CD4-positive, alpha-beta T cell (primary cell): ENCODE results near the gene FAM227A. TPM values are rescaled to one million over a fixed set of nuclear protein-coding genes. Genes with fewer than 3 reads are reported as not detected.
A peak's percentile ranks its signal among the peaks of the same experiment; 100 is the strongest.

Experiments used
- ATAC-seq: fragments of 200-7000 bp; cut with Tn5 transposase; one replicate; pipeline ENCODE4 v1.10.0; 2022; ENCODE audit warnings: mild to moderate bottlenecking; ENCODE audit not compliant: poor library complexity
- CTCF ChIA-PET: fragments of 350-600 bp; sonication (Branson Sonifier 250); formaldehyde crosslinking; loops from one replicate; lab custom pipeline; 2021; ENCODE audit warnings: antibody characterized with exemption, inconsistent platforms; lab: Charles Lee
- POLR2A ChIA-PET: fragments of 350-600 bp; sonication (Branson Sonifier 250); formaldehyde crosslinking; loops from one replicate; lab custom pipeline; 2021; ENCODE audit warnings: antibody characterized with exemption, inconsistent platforms; lab: Charles Lee
- DNase-seq, 14 experiments: peaks; one replicate each; pipeline ENCODE4 v3.0.0-alpha.2; 2013 to 2020; ENCODE audit warnings: mixed read lengths in 2 of 14
- H3K27ac ChIP-seq, 2 donors: one replicate each; pipeline versions ENCODE4 v1.5.1 to v1.7.0; 2013; ENCODE audit warnings: low read length in 2 of 2, low read depth in 1 of 2, mild to moderate bottlenecking in 1 of 2
- H3K27me3 ChIP-seq, 2 experiments: 1 replicate in 1 of 2; 2 replicates in 1 of 2; pipeline versions ENCODE4 v1.6.1 to v1.7.0; 2013; ENCODE audit warnings: low read length in 2 of 2, control low read depth in 1 of 2, mild to moderate bottlenecking in 1 of 2, moderate library complexity in 1 of 2; ENCODE audit not compliant: insufficient read depth in 2 of 2, control insufficient read depth in 1 of 2
- H3K36me3 ChIP-seq: one replicate; pipeline ENCODE4 v1.6.1; 2013; ENCODE audit warnings: low read length, control low read depth; ENCODE audit not compliant: insufficient read depth
- H3K4me1 ChIP-seq: one replicate; pipeline ENCODE4 v1.6.1; 2013; ENCODE audit warnings: low read length, control low read depth; ENCODE audit not compliant: insufficient read depth
- H3K4me3 ChIP-seq: one replicate; pipeline ENCODE4 v1.5.1; 2013; ENCODE audit warnings: mild to moderate bottlenecking, low read length, moderate library complexity
- H3K9me3 ChIP-seq, 2 experiments: 1 replicate in 1 of 2; 2 replicates in 1 of 2; pipeline versions ENCODE4 v1.6.1 to v1.7.0; 2013; ENCODE audit warnings: low read length in 2 of 2, mild to moderate bottlenecking in 2 of 2, control low read depth in 1 of 2, moderate library complexity in 1 of 2; ENCODE audit not compliant: control insufficient read depth in 1 of 2, insufficient read depth in 1 of 2
- H3K27ac Mint-ChIP-seq: one replicate; pipeline ENCODE4 v1.8.0; 2020; ENCODE audit warnings: mixed read lengths
- H3K27me3 Mint-ChIP-seq: one replicate; pipeline ENCODE4 v1.8.0; 2021; ENCODE audit warnings: mixed read lengths
- H3K36me3 Mint-ChIP-seq: one replicate; pipeline ENCODE4 v1.8.0; 2021; ENCODE audit warnings: low read depth, mixed read lengths
- H3K4me1 Mint-ChIP-seq: one replicate; pipeline ENCODE4 v1.8.0; 2021; ENCODE audit warnings: low read depth, mixed read lengths
- H3K4me3 Mint-ChIP-seq: one replicate; pipeline ENCODE4 v1.8.0; 2020; ENCODE audit warnings: mild to moderate bottlenecking, mixed read lengths
- H3K9me3 Mint-ChIP-seq: one replicate; pipeline ENCODE4 v1.8.0; 2020; ENCODE audit warnings: mixed read lengths
- intact Hi-C, 2 experiments: fragments of 100-400 bp; cut with DNase I in 1 of 2; cut with micrococcal nuclease in 1 of 2; formaldehyde crosslinking; loops; one replicate each; pipeline versions ENCODE4 v1.15.1 to v1.9.0; 2023 to 2025; cut with DNase I, micrococcal nuclease
- total RNA-seq, 174 experiments: library from RNA in 2 of 174; stranded (reverse) in 2 of 174; gene quantifications; one replicate each; pipeline ENCODE4 v1.2.3 and lab custom pipeline; 2021 to 2026
- TF ChIP-seq, protein P1 (sequence below): fragments of 200-600 bp; IDR thresholded peaks from one replicate; pipeline ENCODE4 v1.8.0; 2022; ENCODE audit warnings: antibody characterized with exemption, mild to moderate bottlenecking

FAM227A gene
- total RNA-seq, 2 experiments from 2014 or later = 0.34 to 0.91 TPM

DNA sequence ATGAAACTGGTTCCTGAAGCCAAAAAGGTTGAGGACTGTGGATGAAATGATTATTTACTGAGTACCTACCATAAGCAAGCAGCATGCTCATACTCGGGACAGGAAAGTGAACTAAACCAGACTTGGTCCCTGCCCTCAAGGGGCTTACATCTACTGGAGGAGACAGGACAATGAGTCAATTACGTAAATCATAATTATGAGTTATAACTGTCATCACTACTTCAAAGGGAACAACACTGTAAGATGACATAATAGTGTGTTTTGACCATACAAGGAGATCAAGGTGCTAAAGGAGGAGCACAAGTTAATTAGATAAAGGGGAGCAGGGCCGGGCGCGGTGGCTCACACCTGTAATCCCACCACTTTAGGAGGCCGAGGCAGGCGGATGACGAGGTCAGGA is 2.5 kb downstream of the FAM227A start:
- Histone ChIP-seq H3K27me3 (no peaks in the 10 kb centered on the region), H3K36me3 (no peaks in the 10 kb centered on the region), H3K4me3 (no peak overlapping the region), H3K27ac (no peak overlapping the region), H3K4me1 (peaks cover 19% of the 10 kb centered on the region), H3K9me3 (no peaks in the 10 kb centered on the region)
- Mint-ChIP-seq H3K36me3 (peaks cover 4% of the 10 kb centered on the region), H3K4me1 (peaks cover 23% of the 10 kb centered on the region), H3K4me3 (peak overlapping the region; percentile 57), H3K9me3 (no peaks in the 10 kb centered on the region), H3K27me3 (no peaks in the 10 kb centered on the region), H3K27ac (no peak overlapping the region)
- ChIA-PET CTCF (interaction anchor here (0.7 to 5.2 kb wide), 2 partner anchors 27 to 1612 kb away, joined by 3 to 22 read pairs; partner anchors contain the start of gene TOMM22), POLR2A (no interaction called here)
- TF ChIP-seq, protein P1, sequence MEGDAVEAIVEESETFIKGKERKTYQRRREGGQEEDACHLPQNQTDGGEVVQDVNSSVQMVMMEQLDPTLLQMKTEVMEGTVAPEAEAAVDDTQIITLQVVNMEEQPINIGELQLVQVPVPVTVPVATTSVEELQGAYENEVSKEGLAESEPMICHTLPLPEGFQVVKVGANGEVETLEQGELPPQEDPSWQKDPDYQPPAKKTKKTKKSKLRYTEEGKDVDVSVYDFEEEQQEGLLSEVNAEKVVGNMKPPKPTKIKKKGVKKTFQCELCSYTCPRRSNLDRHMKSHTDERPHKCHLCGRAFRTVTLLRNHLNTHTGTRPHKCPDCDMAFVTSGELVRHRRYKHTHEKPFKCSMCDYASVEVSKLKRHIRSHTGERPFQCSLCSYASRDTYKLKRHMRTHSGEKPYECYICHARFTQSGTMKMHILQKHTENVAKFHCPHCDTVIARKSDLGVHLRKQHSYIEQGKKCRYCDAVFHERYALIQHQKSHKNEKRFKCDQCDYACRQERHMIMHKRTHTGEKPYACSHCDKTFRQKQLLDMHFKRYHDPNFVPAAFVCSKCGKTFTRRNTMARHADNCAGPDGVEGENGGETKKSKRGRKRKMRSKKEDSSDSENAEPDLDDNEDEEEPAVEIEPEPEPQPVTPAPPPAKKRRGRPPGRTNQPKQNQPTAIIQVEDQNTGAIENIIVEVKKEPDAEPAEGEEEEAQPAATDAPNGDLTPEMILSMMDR = no peak
- DNase-seq (no peak), ATAC-seq (no peak)
- intact Hi-C loops = loop anchor here in 1 of 2 experiments (10.0 kb wide), 2 partner anchors 149 to 379 kb away; partner anchors contain the start of genes DDX17 and TMEM184B

DNA sequence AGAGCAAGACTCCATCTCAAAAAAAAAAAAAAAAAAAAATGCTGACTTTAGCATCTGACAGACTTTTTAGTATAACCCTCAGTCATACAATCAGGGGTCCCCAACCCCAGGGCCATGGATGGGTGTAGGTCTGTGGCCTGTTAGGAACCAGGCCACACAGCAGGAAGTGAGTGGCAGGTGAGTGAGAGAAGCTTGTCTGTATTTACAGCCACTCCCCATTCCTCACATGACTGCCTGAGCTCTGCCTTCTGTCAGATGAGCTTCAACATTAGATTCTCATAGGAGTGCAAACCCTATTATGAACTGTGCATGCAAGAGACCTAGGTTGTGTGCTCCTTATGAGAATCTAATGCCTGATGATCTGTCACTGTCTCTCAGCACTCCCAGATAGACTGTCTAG is 3.3 kb downstream of the FAM227A start:
- CTCF ChIA-PET = interaction anchor here (0.7 to 1.1 kb wide), 2 partner anchors 29 to 354 kb away, joined by 3 to 4 read pairs; partner anchors contain the start of gene TOMM22
- ATAC-seq (no peak), DNase-seq (peak in 1 of 14 experiments; percentile 9)
- TF ChIP-seq, protein P1 = no peak
- Histone ChIP-seq H3K36me3 (no peaks in the 10 kb centered on the region), H3K9me3 (no peaks in the 10 kb centered on the region), H3K27ac (no peak overlapping the region), H3K4me3 (no peak overlapping the region), H3K4me1 (peaks cover 16% of the 10 kb centered on the region), H3K27me3 (no peaks in the 10 kb centered on the region)
- Mint-ChIP-seq H3K27me3 (no peaks in the 10 kb centered on the region), H3K27ac (no peak overlapping the region), H3K9me3 (no peaks in the 10 kb centered on the region), H3K4me1 (peaks cover 20% of the 10 kb centered on the region), H3K36me3 (peaks cover 4% of the 10 kb centered on the region), H3K4me3 (no peak overlapping the region)
- intact Hi-C loops = loop anchor here in 1 of 2 experiments (10.0 kb wide), 2 partner anchors 148 to 378 kb away; partner anchors contain the start of genes DDX17 and TMEM184B
- POLR2A ChIA-PET = no interaction called here

DNA sequence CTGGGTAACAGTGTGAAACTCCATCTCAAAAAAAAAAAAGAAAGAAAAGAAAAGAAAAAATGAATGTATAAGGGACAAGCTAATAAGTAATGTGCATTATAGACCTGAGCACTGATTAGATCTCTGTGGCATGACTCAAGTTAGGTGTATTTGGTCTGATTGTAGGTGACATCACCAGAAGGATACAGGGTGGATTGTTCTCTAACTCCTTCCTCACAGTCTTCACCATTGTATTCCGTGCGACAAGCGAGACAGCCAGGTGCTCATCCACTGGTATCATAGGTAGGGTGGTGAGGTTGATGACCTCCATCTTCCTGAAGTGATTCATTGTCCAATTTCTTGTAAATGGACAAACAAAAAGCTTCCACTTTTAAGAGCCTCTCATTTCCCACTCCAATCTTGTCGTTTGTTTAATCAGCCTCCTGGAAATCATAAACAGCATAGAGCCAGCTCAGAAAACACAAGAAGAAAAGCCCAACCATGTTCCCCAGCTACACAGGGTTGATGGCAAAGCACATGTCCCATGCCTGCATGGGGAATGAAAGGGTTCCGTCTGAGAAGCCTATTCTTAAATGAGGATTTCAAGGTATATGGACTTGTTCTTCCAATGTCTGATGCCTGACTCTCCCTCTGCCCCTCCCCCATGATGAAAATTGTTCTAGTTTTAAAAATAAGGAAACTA is 6.2 kb downstream of the FAM227A start:
- no peak overlapping the region for H3K4me3 ChIP-seq
- DNase-seq = no peak
- no peaks in the 10 kb centered on the region for H3K4me1 Mint-ChIP-seq
- H3K36me3 ChIP-seq = no peaks in the 10 kb centered on the region
- no peak overlapping the region for H3K27ac ChIP-seq
- no peaks in the 10 kb centered on the region for H3K27me3 ChIP-seq
- H3K9me3 Mint-ChIP-seq = no peaks in the 10 kb centered on the region
- intact Hi-C loops = loop anchor here in 1 of 2 experiments (10.0 kb wide), 2 partner anchors 145 to 375 kb away; partner anchors contain the start of genes DDX17 and TMEM184B
- ATAC-seq = no peak
- ChIA-PET POLR2A (interaction anchor here (0.6 kb wide), 1 partner anchor 893 kb away, joined by 3 read pairs; no protein-coding TSS in a partner anchor), CTCF (no interaction called here)
- H3K36me3 Mint-ChIP-seq = no peaks in the 10 kb centered on the region
- no peak overlapping the region for H3K4me3 Mint-ChIP-seq
- H3K27ac Mint-ChIP-seq = no peak overlapping the region
- no peaks in the 10 kb centered on the region for H3K27me3 Mint-ChIP-seq
- no peaks in the 10 kb centered on the region for H3K9me3 ChIP-seq
- H3K4me1 ChIP-seq = no peaks in the 10 kb centered on the region
- TF ChIP-seq, protein P1 = no peak
